ENCODE measurements around the gene PMPCA.

- TF ChIP-seq CTCF (conservative IDR thresholded peaks at IDR 0.05; ENCODE audit: low read depth in 2 of 2) (no peak), EZH2 (IDR thresholded peaks at IDR 0.05; ENCODE audit: low read depth, unreplicated experiment) (no peak), EZH2phosphoT487 (IDR thresholded peaks at IDR 0.05; ENCODE audit: unreplicated experiment) (no peak), JUNB (IDR thresholded peaks at IDR 0.05; ENCODE audit: unreplicated experiment) (no peak), CREB1 (CRISPR knock-in tag; IDR thresholded peaks at IDR 0.05; ENCODE audit: low read depth) (no peak), REST (IDR thresholded peaks at IDR 0.05; ENCODE audit: unreplicated experiment) (no peak), POLR2AphosphoS5 (IDR thresholded peaks at IDR 0.05; ENCODE audit: low read depth) (no peak), ZNF331 (CRISPR knock-in tag; IDR thresholded peaks at IDR 0.05; ENCODE audit: low read depth) (no peak), NANOG (IDR thresholded peaks at IDR 0.05; ENCODE audit: borderline replicate concordance) (no peak), ETS1 (IDR thresholded peaks at IDR 0.05) (no peak), ZNF462 (CRISPR knock-in tag; IDR thresholded peaks at IDR 0.05) (no peak), STAT1 (IDR thresholded peaks at IDR 0.05; ENCODE audit: unreplicated experiment) (no peak), ZNF114 (CRISPR knock-in tag; IDR thresholded peaks at IDR 0.05) (no peak)
Observed at GRCh38 chr9:136409557-136410455, 652 bp upstream of the PMPCA start.

Measured in GM23338 (cell line).